Measurements from ENCODE around the gene FGF14.

The FGF14 gene

DNA sequence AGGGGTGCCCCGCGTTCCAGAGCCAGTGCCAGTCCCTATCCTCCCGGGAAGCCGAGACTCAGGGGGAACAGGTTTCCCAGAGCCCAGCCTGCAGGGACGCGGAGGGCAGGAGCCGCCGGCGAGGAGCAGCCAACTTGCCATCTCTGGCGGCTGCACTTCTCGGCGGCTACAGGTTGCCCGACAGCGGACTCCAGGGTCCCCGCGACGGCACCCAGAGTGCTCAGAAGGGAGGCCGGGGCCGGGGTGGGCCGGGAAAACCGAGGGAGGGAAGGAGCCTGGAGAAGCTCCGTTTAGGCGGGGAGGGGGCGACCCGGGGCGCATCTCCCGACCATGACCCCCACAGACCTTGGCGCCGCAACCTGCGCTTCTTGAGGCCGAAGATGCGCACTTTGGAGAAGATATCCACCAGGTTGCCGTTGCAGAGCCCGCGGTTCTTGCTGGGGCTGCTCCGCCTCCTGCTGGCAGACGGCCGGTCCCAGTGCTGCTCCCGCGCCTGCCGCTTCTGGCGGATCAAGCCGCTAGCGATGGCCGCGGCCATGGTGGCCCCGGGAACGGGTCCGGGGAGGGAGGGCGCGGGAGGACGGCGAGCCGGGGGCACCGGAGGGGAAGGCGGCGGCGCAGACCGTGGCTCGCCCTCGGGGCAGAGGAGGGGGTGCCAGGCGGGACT, 485.6 kb downstream of the FGF14 start:
- no peak for DNase-seq

DNA sequence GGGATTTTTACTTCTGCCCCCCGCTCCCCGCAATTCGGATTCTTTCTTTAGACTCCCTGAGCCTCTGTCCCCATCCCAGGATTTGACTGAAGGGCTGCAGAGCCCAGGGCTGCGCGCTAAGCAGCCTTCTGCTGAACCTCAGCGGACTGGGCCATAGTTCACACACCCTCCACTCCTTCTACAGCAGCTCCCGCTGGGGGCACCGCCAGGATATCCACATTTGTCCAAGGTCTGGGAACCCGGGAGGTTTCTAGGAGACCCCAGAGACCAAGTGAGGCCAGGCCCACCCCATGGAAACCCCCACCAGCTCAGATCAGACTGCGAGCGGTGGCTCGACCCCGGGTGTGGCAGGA, 486.1 kb downstream of the FGF14 start:
- no peak for DNase-seq

DNA sequence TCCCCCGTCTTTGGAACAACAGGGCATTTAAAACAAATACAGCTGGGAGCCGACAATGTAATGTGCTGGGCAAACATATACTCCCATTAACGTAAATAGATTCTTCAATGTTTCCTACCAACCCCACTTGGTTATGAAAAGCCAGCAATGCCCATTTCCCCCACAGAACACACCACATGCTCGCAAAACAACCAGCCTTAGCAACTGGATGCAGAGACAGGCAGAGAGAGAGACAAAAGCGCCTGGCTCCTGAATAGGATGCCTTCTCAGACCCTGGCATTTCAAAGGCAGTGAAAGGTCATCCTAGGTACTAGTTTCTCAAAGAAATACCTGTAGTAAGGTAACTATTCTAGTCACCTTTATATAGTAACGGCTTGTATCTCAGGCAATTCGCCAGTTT, 486.5 kb downstream of the FGF14 start:
- no peak for DNase-seq

DNA sequence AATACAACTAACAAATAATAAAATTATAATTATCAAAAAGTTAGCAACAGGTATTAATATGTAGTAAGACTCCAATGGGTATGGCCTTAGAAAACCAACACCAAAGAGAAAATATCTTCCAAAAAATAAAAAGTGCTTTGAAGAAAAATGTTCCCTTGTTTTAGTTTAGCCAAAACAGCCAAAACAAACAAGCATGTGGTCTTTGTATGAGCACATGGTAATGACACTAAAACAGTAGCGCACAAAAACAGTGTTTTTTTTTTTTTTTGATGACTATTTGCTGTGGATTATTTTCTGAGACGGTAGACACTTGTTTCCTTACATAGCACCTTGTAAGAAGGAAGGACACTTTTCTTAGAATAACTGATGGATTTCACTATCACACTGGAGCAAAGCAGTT, 490.1 kb downstream of the FGF14 start:
- no peak for DNase-seq

DNA sequence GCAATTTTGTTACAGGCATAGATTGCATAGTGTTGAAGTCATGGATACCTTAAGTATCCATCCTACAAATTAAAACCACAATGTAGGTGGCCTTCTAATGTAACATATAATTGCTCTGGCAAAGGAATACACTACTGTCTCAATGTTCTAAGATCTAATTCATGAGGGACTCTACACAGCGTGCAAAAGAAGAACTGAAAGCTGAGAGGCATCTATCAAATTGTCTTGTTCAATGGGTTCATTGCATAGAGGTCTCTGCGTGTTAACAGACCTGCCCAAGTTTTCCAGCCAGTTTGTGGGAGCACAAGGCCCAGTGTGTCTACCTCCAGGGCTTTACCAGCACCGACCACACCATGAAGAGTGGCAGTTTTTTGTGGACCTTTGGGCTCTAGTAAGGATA, 498.0 kb downstream of the FGF14 start:
- DNase-seq = no peak

DNA sequence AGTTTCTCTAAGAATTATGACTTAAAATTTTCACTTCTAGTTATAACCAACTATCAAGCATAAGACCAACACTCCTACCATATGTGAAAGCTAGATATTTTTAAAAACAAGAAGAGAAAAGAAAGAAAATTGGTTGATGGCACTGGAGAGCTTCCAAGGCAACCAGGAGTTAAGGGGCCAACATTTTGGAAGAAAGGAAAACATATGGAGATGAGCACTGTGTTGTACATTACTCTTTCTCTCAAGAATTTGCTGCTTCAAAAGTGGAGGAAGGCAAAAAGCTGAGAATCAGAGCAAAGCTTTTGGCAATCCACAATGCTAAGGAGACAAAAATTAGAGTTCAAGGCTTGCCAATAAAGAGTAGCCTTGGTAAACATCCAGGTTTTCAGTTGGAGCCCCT, 503.2 kb downstream of the FGF14 start:
- DNase-seq = no peak

DNA sequence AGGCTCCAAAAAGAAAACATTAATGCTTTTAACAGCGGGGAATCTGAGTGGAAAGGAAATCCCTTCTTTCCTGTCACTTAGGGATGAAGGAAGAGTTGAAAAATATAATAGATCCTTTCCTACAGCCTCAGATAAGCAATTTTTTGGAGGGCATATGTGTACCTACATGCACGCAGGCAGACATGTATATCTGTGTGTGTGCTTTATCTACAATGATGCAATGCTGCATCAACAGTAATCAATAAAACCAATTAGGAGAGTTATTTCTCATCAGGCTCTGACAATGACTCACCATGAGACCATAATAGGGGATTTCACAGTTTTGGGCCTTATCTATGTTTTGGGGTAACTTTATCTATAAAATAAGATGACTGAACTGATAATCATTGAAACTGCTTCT, 505.3 kb downstream of the FGF14 start:
- no peak for DNase-seq

DNA sequence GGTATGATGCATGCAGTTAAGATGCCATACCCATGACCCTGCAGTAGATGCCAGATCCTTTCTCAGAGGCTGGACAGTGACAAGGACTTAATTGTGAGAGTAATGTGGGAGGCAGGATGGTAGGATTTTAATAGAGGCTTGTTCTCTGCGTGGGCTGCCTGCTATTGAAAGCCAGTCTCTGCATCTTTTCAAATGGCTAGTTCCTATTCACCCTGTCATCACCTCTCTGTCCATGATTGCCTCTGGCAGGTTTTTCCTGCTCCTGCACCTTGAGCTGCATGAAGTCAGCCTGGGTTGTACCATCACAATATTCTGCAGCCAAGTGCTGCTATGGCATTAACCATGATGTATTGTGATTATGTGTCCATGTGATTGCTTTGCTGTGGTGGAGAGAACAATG, 508.8 kb downstream of the FGF14 start:
- DNase-seq = no peak

DNA sequence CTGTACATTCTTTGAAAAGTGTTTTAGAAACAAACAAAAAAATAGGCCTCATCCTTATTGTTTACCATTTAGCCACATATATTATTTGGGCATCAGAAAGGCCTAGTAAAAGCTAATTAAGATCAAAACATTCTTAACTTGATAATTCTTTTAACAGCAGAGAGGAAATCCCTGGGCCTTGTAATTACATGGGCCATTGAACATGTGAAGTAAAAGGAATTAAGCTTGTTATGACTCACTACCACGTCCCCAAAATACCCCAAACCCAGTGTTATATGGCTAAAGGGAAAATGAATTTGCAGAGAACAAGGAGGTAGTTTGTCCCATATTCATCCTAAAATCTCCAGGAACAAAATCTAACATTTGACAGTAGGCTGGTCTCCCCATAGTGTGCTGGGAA, 509.6 kb downstream of the FGF14 start:
- no peak for DNase-seq

DNA sequence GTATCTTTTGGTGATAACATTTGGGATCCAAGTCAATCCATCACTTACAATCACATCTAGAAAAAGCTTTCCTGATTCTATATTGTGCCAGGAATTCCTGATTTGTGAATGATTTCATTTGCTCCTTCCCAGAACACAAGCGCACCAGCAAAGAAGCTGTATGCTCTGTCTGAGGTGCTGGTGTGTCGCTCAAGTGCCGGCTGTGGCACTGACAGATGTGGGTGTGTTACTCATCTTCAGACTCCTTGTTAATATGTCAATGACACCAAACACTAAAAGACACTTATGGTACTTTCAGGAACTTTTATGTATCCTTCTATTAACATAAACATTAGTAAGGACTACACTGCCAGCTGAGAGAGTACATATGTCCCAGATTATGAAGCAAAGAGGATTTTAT, 520.3 kb downstream of the FGF14 start:
- no peak for DNase-seq

DNA sequence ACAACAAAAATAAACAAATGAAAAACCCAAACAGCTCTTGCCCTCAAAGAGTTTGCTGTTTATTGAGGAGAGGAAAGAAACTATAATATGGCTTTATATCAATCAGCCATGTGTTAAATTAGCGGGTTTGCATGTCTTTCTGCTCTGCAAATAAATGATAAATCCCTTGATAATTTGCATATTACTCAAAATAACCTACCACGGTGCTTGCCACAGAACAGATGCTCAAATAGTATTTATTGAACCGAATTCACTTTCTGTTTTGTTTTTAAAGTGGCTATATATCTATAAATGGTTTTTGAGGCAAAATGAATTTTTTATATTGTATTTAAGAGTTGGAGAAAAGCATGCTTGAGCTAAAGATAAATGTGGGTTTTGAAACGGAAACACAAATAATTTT, 521.3 kb downstream of the FGF14 start:
- no peak for DNase-seq

DNA sequence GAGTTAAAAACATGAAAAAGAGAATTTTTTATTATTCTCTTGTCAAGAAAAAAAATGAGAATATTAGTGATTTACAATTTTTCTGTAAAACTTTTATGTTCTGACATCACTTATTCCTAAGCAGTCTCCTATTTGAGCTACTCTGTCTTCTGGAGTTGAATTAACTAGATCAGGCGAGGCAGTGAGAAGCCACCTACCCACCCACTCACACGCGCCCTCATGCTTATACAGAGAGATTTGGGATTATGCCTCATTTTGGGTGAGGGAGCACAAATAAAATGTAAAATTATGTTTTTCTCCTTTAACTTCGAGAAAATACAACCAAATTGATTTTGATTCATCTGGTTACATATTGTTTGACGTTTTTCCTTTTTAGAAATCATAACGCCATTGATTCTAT, 524.9 kb downstream of the FGF14 start:
- DNase-seq = no peak

DNA sequence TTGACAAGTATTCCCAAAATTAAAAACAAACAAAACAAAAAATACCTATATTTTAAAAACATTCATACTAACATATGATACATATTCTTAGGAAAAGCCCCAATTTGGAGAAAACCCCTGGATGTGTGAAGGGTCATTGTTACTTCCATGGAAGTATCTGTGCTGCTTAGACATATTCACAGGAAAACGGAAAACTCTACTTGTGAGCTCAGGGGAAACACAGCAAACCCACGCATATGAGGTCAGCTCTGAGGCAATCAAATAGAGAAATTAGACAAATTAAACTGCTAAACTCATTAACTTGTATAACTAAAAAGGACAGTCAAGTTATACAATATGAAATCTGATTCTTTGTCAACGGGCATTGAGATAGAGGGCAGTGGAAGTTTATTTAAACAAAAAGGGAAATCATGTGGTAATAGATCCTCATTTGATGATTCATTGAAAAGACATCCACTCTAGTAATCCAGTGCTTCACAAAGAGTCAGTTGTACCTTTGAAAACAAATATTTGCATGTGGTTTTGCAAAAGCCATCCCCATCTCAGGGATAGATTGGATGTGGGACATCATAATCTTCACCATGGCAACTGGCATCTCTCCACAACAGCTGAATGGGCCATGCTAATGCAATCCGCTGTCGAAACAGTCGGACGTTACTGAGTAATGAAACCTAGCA, 526.0 kb downstream of the FGF14 start:
- no peak for DNase-seq

DNA sequence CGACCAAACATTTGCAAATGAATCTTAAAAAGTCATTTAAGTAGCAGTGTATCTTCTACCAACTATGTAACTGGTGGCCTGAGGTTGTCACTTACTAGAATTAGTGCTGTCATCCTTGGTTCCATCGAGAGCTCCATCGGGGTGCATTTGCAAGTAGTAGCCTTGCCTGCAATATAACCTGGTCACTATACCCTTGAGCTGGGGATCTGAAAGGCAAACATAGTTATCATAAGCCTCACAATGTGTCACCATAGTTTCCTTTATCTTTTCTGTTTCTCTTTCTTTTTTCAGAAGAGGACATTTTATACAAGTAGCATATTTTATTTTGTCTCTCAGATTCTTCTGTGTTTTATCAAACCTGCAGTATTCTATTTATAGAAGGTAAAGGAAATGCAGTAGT, 526.8 kb downstream of the FGF14 start:
- no peak for DNase-seq

DNA sequence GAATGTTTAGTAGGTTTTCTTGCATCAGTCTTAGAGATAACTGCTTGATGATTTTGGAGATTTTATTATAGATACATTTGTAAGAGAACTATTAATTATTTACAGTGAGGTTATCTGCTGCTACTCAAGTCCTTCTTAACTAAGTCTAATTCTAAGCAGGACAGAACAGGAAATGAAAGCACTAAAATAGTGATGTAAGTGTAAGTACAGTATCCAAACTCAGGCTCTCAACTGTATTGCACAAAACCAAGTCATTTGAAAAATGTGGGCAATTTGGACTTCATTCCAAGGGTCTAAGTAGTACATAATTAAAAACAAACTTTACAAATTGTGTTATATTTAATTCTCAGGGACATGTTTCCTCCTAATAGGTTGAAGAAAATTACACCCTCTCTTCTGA, 532.3 kb downstream of the FGF14 start:
- no peak for DNase-seq

DNA sequence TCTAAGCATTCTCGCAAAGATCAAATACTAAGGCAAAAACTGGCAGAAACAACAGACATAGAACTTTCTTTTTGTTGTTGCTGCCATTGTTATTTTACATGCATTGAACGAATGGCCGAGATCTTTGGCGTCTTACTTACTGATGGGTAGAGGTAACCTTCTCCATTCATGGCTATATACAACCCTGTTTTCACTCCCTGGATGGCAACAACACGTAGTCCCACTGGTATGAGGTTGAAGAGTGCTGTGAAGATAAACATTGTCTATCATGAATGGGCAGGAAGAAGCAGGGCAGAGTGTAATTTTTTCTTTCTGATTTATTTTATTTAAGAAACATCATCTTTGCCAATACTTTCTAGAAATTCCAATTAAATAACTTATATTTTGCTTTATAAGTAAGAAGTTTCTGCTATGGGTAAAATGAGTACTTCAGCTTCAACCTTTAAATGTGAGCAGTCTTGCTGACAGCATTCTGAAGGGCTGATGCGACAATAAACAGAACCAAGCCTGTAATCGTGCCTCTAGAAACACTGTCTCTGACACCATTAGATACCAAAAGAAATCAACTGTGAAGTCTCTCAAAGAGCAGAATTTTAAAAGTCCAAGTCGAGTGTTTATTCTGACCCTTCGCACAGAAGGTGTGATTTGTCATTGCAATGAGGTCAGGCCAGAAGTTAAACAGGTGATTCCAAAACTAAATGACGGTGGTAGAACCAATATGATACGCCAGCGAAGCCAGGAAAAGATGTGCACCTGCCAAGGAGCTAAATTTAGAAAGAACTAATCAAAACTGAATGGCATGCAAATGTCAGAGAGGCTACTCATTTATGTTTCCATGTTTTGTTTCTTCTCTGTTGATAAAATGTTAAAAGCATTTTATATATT, 533.0 kb downstream of the FGF14 start:
- DNase-seq = no peak

DNA sequence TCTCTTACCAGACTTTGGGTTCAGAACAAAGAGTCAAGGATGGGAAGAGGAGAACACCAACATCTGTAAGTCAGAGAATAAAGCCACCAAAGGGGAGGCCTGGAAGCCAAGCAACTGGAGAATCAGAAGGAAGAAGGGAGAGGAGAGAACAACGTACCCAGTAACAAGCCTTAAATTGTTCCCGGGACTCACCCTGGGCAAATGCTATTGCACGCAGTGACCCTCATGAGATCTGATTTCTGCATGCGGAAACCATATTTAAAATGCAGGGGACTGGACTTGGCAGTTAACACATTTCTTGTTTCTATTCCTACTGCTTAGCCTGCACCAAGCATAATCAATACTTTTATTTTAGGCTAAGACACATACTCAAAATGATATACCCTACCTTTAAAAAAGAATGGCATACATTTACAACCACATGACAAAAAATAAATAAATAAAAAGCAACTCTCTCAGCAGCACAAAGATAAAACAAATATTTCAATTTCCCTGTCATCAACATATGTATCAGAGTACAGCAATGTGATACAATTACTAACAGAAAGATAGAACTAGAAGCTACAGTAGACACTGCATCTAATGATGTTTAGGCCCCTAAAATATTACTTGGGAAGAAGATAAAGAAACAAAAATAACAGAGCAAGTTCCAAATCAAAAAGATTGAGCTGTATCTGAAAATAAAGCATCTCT, 534.8 kb downstream of the FGF14 start:
- no peak for DNase-seq

DNA sequence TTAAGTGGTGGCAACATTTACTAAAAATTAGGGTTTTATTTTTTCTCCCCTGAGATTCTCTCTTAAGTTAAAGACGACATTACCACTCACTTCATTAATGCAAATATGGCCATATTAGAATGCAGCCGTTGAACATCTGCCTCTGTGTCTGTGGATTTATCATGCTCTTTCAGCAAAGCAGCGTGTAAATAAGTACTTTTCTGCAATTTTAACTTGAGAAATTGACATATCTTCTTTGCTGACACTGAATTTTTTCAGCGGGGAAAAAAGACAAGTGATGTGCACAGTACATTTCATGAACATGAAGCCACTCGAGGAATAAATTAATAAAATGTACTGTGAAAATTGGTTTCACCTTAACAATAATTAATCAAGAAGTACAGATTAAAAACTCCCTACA, 543.0 kb downstream of the FGF14 start:
- DNase-seq = no peak

DNA sequence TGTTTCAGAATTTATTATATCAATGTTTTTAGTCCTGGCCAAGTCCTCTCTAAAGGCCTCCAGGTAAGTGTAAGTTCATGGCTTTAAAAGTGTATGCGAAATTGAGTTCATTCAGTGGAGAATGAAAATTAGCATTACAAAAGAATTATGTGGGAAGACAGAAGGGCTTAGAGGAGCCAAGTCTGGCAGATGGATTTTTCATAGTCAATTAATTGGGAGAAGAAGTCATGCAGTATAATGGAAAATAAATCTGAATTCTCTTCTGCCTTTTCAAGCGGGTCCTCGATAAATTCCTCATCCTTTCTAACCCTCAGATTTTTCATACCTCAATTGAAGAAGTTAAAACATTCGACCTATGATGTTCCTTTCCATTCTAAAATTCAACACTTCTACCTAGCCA, 555.1 kb downstream of the FGF14 start:
- no peak for DNase-seq

DNA sequence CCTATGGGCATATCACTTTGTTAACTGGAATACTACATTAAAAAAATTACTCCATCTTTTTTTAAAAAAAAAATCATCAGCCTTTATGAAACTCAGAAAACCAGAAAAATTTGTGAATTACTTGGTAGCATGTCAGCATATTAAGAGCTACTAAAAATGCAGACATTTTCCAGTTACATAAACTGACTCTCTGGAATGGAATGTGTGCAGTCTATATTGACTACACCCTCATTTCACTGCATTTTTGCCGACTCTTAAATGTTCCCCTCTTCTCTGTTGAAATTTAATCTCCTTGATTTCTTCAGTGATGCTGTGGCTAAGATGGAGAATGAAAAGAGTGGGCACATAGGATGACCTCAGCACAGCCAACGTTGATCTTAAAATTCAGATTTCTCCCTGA, 555.6 kb downstream of the FGF14 start:
- no peak for DNase-seq

DNA sequence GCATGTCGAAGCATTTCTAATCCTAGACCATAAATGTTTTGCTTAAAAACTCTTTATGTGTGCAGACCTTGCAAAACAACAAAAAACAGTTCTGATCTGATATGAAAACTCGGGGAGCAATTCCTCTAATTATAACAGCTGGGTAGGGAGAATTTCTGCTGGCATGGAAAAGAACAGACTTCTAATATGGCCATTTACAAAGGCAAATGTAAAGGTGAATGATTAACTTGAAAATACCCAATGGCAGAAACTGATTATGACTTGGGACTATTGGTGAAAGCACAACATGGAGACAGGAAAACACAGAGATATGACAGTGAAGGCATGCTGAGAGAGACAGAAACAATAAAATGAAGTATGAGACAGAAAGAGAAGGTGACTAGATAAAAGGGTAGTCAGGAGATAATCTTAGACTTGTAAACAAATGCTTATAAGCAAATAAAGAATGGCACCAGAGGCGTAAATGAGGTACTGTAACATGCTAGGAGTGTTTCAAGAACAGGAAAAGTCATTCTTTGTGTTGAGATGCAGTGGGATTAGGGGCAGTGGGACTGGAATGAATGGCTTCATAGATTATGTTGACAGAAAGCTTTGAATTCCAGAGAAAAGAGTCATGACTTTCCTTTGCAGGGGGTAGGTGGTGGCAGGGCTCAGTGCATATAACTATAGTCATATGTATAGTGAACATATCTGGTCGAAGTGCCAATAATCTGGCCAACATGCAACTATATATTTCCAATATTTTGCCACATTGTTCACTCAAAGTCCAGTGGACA, 556.4 kb downstream of the FGF14 start:
- no peak for DNase-seq

DNA sequence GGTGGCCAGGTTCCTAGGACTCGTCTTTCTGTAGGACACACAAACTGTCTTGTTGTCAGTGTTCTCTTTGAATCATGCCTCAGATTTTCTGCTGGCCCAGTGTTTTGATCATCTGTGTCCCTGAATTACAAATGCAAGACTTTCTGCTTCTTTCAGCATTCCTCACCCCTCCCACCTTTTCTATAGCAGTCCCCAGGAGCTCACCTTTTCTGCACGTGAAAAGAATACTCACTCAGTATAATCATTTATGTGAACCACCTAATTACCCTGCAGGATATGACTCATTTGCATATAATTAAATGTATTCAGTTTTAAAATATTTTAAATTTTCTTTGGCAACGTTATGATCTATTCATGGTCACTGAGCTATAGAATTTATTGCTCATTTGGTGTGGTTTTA, 560.1 kb downstream of the FGF14 start:
- no peak for DNase-seq

DNA sequence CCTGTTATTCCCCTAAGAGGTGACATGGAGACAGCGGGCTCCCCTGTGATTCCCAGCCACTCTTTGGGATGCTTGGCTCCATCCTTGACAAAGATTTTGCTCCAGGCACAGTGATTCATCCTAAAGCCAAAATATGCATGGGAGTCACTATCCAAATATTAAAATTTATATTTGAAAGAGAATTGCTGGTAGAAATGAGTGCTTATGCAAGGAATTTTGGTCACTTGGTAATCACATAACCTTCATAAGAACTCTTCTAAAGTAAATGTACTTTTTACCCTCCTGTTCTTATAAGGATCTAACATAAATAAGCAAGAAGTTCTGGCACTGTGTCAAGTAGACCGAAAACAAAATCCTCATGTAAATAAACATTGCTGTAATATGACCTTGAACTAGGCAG, 563.5 kb downstream of the FGF14 start:
- DNase-seq = no peak

Measured in GOT3 (cell line).